ENCODE results near the gene TIMM10B. TPM values are rescaled to one million over a fixed set of nuclear protein-coding genes. Genes with fewer than 3 reads are reported as not detected.

The TIMM10B gene
- total and polyA plus RNA-seq, 9 of the 15 experiments (the other 6 are each of a cell fraction or from before 2014, with no cell fraction given), result 43.2 to 163 (median 57.0) TPM

DNA sequence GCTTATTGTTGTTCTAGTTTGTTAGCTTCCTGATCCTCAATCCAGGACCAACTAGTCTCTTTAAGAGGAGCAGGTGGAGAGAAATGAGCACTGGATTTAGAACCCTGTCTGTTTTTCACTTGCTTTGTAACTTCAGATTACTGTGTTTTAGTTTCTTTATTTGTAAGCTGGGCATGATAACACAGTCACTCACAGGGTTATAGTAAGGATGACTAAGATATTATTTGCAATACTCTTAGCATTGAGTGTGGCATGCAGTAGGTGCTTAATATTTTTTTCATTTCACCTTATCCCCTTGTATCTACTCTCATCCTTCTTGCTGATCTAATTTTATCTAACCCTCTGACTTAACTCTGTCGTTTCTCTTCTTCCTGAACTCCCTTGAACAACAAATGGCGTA, 49.5 kb downstream of the TIMM10B start:
- Histone ChIP-seq H3K27me3 (ENCODE audit: control insufficient read depth in 2 of 2, insufficient read depth in 2 of 2, low read length in 2 of 2) (no peaks in the 10 kb centered on the region), H4K20me1 (replicated peaks; ENCODE audit: control insufficient read depth, insufficient read depth, low read length) (no peaks in the 10 kb centered on the region), H2AFZ (ENCODE audit: low read depth, low read length) (no peak overlapping the region), H3K9me1 (ENCODE audit: control insufficient read depth, insufficient read depth, low read length) (no peaks in the 10 kb centered on the region), H3K36me3 (ENCODE audit: control insufficient read depth, insufficient read depth, low read length) (no peaks in the 10 kb centered on the region; the same call in 2 of the 3 replicates), H3K4me2 (ENCODE audit: insufficient read depth, low read length) (no peak overlapping the region), H3K27ac (ENCODE audit: extremely low read depth, low read depth, low read length) (no peak overlapping the region), H3K9me3 (replicated peaks; ENCODE audit: control insufficient read depth, insufficient read depth, low read depth, low read length) (no peaks in the 10 kb centered on the region), H3K4me3 (no peak overlapping the region), H3K79me2 (ENCODE audit: control insufficient read depth, insufficient read depth, low read length) (no peaks in the 10 kb centered on the region), H3K4me1 (replicated peaks in 1 of 2; ENCODE audit: control insufficient read depth in 2 of 2, insufficient read depth in 2 of 2, low read length in 2 of 2) (no peaks in the 10 kb centered on the region; a peak in 1 of 5 replicates), H3K9ac (ENCODE audit: insufficient read depth in 1 of 2, low read depth in 2 of 2, low read length in 2 of 2) (no peak overlapping the region)
- DNase-seq (ENCODE audit: extremely low read depth in 1 of 4, low spot score in 3 of 4), result no peak
- ATAC-seq, result no peak
- FAIRE-seq, result no peak
- POLR2A ChIA-PET, result interaction anchor here (0.7 to 1.9 kb wide), 16 partner anchors 8 to 180 kb away, joined by 3 to 8 read pairs (median 4); partner anchors contain the start of gene TAF10
- 85% methylated on average over 2 of the region's 2 CpGs for WGBS (ENCODE audit: insufficient coverage, low coverage, missing lambda C conversion rate)
- in situ Hi-C loops (cut with MboI) (loop anchor here (5.0 to 10.0 kb wide), 2 partner anchors 76 to 144 kb away; no protein-coding TSS in a partner anchor), intact Hi-C loops (cut with micrococcal nuclease) (loop anchor here (1.0 to 5.0 kb wide), 6 partner anchors 38 to 175 kb away; partner anchors contain the start of genes MRPL17 and TPP1)
- CTCF ChIA-PET (ENCODE audit: low intra/inter-chr PET ratio), result interaction anchor here (0.8 to 2.8 kb wide), 4 partner anchors 73 to 175 kb away, joined by 4 to 11 read pairs (median 9); partner anchors contain the start of genes ILK, MRPL17 and RRP8
- no TSS peak for BruUV-seq (replicated peaks)
- TF ChIP-seq BHLHE40 (IDR thresholded peaks at IDR 0.05; ENCODE audit: low read length), result no peak
- TF ChIP-seq, protein P1, sequence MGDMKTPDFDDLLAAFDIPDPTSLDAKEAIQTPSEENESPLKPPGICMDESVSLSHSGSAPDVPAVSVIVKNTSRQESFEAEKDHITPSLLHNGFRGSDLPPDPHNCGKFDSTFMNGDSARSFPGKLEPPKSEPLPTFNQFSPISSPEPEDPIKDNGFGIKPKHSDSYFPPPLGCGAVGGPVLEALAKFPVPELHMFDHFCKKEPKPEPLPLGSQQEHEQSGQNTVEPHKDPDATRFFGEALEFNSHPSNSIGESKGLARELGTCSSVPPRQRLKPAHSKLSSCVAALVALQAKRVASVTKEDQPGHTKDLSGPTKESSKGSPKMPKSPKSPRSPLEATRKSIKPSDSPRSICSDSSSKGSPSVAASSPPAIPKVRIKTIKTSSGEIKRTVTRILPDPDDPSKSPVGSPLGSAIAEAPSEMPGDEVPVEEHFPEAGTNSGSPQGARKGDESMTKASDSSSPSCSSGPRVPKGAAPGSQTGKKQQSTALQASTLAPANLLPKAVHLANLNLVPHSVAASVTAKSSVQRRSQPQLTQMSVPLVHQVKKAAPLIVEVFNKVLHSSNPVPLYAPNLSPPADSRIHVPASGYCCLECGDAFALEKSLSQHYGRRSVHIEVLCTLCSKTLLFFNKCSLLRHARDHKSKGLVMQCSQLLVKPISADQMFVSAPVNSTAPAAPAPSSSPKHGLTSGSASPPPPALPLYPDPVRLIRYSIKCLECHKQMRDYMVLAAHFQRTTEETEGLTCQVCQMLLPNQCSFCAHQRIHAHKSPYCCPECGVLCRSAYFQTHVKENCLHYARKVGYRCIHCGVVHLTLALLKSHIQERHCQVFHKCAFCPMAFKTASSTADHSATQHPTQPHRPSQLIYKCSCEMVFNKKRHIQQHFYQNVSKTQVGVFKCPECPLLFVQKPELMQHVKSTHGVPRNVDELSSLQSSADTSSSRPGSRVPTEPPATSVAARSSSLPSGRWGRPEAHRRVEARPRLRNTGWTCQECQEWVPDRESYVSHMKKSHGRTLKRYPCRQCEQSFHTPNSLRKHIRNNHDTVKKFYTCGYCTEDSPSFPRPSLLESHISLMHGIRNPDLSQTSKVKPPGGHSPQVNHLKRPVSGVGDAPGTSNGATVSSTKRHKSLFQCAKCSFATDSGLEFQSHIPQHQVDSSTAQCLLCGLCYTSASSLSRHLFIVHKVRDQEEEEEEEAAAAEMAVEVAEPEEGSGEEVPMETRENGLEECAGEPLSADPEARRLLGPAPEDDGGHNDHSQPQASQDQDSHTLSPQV (IDR thresholded peaks at IDR 0.05), result no peak
- TF ChIP-seq, protein P2, sequence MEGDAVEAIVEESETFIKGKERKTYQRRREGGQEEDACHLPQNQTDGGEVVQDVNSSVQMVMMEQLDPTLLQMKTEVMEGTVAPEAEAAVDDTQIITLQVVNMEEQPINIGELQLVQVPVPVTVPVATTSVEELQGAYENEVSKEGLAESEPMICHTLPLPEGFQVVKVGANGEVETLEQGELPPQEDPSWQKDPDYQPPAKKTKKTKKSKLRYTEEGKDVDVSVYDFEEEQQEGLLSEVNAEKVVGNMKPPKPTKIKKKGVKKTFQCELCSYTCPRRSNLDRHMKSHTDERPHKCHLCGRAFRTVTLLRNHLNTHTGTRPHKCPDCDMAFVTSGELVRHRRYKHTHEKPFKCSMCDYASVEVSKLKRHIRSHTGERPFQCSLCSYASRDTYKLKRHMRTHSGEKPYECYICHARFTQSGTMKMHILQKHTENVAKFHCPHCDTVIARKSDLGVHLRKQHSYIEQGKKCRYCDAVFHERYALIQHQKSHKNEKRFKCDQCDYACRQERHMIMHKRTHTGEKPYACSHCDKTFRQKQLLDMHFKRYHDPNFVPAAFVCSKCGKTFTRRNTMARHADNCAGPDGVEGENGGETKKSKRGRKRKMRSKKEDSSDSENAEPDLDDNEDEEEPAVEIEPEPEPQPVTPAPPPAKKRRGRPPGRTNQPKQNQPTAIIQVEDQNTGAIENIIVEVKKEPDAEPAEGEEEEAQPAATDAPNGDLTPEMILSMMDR (IDR thresholded peaks at IDR 0.05 in 2 of 3, conservative IDR thresholded peaks at IDR 0.05 in 1 of 3; ENCODE audit: insufficient read depth in 2 of 3, low read depth in 1 of 3, low read length in 3 of 3), result no peak
- no peak for TF ChIP-seq ETV1 (tag; conservative IDR thresholded peaks at IDR 0.05; ENCODE audit: low read depth)
- TF ChIP-seq MIER1 (IDR thresholded peaks at IDR 0.05; ENCODE audit: low read depth), result no peak
